Adipocyte (in vitro differentiated cells): Measurements from ENCODE around the gene MNT.

Experiments used
- DNase-seq: peaks from one replicate; pipeline ENCODE4 v3.0.0-alpha.2; 2015; ENCODE audit warnings: low read depth
- H3K27me3 ChIP-seq: replicated peaks from 2 replicates; pipeline ENCODE4 v1.7.0; 2013; ENCODE audit warnings: mild to moderate bottlenecking, low read length, moderate library complexity; ENCODE audit not compliant: control insufficient read depth, insufficient read depth
- H3K36me3 ChIP-seq: 2 replicates; pipeline ENCODE4 v1.7.0; 2013; ENCODE audit warnings: low read length, mild to moderate bottlenecking, moderate library complexity; ENCODE audit not compliant: control insufficient read depth, insufficient read depth, severe bottlenecking
- H3K4me1 ChIP-seq: 2 replicates; pipeline ENCODE4 v1.7.0; 2013; ENCODE audit warnings: mild to moderate bottlenecking, low read length, moderate library complexity; ENCODE audit not compliant: control insufficient read depth, insufficient read depth
- H3K4me3 ChIP-seq: 2 replicates; pipeline ENCODE4 v1.7.0; 2013; ENCODE audit warnings: mild to moderate bottlenecking, low read length, moderate library complexity
- H3K9ac ChIP-seq: 2 replicates; pipeline ENCODE4 v1.7.0; 2013; ENCODE audit warnings: mild to moderate bottlenecking, low read length, moderate library complexity
- H3K9me3 ChIP-seq: 2 replicates; pipeline ENCODE4 v1.7.0; 2013; ENCODE audit warnings: mild to moderate bottlenecking, low read length, moderate library complexity; ENCODE audit not compliant: control insufficient read depth

MNT gene

DNA sequence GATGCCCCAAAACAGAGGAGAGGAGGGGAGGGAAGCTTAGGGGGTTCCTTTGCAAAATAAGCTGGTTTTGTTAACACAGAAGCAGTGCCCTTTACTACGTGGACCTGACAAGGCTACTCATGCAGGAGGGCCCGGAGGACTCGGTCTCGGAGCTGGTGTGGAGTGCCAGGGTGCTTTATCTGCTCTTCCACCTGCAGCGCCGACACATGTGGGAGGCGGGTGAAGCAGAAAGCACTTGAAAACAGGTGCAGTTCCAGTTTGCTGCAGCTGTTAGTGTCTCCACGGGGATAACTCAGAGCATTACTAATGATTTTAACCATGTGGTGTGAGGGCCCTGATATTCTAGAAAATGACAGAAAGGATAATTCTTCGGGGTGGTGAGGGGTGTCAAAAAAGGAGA is 35.0 kb upstream of the MNT start:
- Histone ChIP-seq H3K27me3 (no peaks in the 10 kb centered on the region), H3K36me3 (peaks cover 40% of the 10 kb centered on the region), H3K9me3 (no peaks in the 10 kb centered on the region), H3K4me3 (no peak overlapping the region), H3K9ac (no peak overlapping the region), H3K4me1 (peaks cover 9% of the 10 kb centered on the region)
- no peak for DNase-seq

DNA sequence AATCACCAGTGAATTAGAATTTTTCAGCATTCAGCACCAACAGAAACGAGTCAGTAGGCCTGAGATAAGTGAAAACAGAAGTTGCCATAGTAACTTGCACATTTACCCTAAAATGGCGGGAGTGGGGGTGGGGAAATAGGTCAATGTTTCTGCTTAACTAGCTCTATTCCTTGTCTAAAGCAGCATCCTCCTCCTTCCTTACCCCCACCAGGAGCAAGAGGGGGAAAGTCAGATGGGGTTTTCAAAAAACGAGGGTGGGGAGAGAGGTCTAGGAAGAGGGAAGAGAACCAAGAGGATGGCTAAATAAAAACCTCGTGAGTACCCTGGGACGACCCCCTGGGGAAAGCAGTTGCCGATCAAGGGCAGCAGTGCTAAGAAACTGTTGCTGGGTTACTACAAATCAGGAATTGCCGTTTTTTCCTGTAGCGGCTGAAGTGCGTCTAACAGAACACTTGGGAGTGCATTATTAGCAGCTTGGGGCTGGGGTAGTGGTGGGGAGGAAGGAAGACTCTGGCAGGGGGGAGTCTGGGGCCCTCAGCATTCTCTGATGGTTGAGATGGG is 34.4 kb upstream of the MNT start:
- H3K9ac ChIP-seq: no peak overlapping the region
- no peaks in the 10 kb centered on the region for H3K27me3 ChIP-seq
- no peak overlapping the region for H3K4me3 ChIP-seq
- peaks cover 9% of the 10 kb centered on the region for H3K4me1 ChIP-seq
- H3K9me3 ChIP-seq: no peaks in the 10 kb centered on the region
- peak; percentile 18 for DNase-seq
- peaks cover 40% of the 10 kb centered on the region for H3K36me3 ChIP-seq

DNA sequence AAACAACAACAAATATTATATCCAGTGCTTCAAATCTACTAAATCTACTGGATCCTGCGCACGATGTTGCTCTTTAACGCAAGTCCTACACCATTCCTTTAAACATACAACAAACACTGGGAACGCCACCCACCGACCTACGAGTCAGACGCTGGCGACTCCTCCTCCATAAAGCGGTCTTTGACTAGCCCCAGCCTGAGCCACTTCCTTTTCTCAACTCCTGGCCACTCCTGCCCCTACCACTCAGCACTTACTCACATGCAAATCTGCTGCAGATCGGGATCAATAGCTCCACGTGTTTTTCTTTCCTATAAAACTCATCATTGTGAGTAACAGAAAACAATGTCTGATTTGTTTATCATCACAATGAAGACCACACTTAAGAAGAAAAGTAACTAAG is 32.8 kb upstream of the MNT start:
- Histone ChIP-seq H3K36me3 (peaks cover 32% of the 10 kb centered on the region), H3K4me3 (no peak overlapping the region), H3K27me3 (no peaks in the 10 kb centered on the region), H3K9me3 (no peaks in the 10 kb centered on the region), H3K4me1 (no peaks in the 10 kb centered on the region), H3K9ac (no peak overlapping the region)
- no peak for DNase-seq

DNA sequence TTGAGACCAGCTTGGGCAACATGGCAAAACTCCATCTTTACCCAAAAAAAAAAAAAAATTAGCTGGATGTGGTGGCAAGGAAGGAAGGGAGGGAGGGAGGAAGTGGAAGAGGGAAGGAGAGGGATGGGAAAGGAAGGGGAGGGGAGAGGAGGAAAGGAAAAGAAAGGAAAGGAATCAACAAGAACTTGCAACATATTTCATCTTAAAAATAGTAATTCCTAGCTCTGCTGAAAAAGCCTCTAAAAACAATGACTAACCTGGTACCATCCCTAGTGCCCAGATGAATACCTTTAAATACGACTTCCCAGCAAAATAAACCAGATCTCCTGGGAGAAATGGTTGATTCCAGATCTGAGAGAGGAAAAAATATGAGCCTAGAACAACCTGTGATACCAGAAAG is 27.1 kb upstream of the MNT start:
- H3K4me1 ChIP-seq: peaks cover 3% of the 10 kb centered on the region
- H3K9me3 ChIP-seq: no peaks in the 10 kb centered on the region
- H3K36me3 ChIP-seq: peaks cover 7% of the 10 kb centered on the region
- no peaks in the 10 kb centered on the region for H3K27me3 ChIP-seq
- no peak overlapping the region for H3K9ac ChIP-seq
- no peak for DNase-seq
- no peak overlapping the region for H3K4me3 ChIP-seq

DNA sequence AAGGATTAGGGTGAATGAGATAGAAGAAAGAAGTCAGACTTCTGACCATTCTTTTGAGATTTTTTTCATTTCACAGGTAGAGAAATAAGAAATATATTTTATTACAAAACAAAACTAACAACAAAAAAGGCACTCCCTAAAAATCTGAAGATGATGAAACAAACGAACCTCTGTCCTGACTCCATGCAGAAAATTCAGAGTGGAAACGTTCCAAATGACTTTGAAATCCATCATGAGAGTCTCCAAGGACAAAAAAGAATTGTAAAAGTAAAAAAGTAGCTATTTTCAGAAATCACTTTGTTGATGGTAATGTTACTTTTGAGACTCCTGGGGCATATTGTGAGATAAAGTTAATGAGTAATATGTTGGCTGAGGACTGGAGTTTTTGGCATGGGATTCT is 26.4 kb upstream of the MNT start:
- no peak overlapping the region for H3K4me3 ChIP-seq
- no peak overlapping the region for H3K9ac ChIP-seq
- no peak for DNase-seq
- H3K27me3 ChIP-seq: no peaks in the 10 kb centered on the region
- H3K4me1 ChIP-seq: peaks cover 3% of the 10 kb centered on the region
- H3K9me3 ChIP-seq: no peaks in the 10 kb centered on the region
- peaks cover 3% of the 10 kb centered on the region for H3K36me3 ChIP-seq

DNA sequence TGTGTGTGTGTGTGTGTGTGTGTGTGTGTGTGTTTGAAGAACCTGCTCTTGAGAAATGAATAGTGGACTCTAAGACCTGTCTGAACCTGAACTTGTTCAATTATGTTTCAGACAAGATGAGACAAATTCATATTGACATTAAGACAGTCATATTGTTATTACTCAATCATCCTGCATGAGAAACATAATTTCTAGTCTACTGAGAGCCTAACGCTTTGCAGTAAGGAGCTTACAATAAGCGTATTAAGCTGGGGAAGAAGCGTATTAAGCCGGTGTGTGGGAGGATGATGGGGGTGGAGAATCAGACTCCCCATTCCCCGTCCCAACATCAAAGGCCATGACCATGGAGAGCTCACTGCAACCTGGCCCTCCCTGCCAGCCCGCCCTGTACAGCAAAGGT is 22.4 kb upstream of the MNT start:
- H3K9ac ChIP-seq: no peak overlapping the region
- H3K27me3 ChIP-seq: no peaks in the 10 kb centered on the region
- H3K9me3 ChIP-seq: no peaks in the 10 kb centered on the region
- H3K4me1 ChIP-seq: peaks cover 16% of the 10 kb centered on the region
- peaks cover 15% of the 10 kb centered on the region for H3K36me3 ChIP-seq
- DNase-seq: no peak
- no peak overlapping the region for H3K4me3 ChIP-seq

DNA sequence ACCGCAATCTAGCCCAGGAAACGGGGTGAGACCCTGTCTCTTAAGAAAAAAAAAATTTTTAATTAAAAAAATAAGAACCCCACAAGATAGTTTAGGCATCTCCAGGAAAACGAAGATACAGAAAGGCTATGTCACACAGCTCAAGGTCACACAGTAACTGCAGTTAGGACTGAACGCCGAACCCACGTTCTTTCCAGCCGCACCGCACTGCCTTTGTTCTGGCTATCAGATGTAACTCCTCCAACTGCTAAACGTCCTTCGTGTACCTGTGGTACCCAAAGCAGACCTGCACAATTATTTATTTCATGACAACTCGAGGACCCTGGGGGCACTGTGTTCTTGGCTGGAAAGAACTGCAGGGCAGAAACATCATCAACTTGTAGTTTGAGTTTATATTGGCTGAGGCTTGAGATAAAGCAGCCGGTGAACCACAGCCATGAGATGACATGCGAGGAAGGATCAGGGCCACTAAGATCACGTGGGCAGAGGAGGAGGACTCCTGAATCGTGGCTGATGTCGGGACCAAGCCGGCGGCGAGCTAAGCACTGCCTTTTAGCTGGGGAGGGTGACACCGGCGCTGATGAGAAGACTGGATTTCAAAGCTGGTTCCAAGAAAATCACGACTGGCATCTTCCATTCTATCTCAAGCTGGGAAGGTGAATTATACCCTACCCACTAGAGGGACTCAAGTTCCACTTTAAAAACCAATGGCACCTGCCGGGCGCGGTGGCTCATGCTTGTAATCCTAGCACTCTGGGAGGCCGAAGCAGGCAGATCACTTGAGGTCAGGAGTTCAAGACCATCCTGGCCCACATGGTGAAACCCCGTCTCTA is 20.7 kb upstream of the MNT start:
- Histone ChIP-seq H3K36me3 (peaks cover 15% of the 10 kb centered on the region), H3K9me3 (no peaks in the 10 kb centered on the region), H3K27me3 (no peaks in the 10 kb centered on the region), H3K9ac (no peak overlapping the region), H3K4me3 (no peak overlapping the region), H3K4me1 (peaks cover 14% of the 10 kb centered on the region)
- DNase-seq: no peak

DNA sequence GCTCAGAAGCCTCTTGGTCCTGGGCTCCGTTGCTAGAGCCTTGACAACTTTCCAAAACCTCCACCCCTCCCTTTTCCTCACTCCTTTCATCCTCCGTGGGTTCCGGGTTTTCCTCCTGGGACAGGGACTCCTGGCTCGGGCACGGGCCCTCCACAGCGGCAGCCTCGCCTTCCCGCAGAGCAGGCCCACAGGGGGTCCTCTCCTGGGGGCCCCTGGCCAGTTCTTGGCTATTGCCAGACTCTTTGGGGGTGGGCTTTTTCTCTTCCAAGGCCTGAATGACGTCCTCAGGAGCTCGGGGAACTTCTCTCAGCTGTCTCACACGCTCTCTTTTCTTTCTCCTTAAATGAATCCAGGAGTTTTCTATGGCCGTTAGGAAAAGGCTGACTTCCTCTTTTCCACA is 19.3 kb upstream of the MNT start:
- no peak for DNase-seq
- Histone ChIP-seq H3K4me3 (no peak overlapping the region), H3K27me3 (no peaks in the 10 kb centered on the region), H3K36me3 (peaks cover 15% of the 10 kb centered on the region), H3K9ac (no peak overlapping the region), H3K4me1 (peaks cover 17% of the 10 kb centered on the region), H3K9me3 (no peaks in the 10 kb centered on the region)

DNA sequence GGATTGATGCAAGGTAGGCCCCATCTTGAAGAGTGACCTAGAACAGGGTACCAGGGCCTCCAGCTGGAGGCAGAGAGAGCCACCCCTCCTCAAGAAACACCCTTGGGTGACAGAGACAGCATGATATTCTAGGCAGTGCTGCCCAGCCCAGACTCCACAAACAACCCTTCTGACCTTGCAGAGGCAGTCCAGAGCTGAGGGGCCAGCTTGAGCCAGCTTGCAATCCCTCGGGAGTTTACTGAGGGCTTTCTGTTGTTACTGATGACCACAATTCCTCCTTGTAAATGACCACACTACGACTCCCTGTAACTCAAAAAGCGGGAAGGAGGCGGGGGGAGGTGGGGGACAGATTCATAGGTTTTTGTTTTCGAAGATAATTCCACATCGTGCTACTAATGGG is 18.6 kb upstream of the MNT start:
- H3K9ac ChIP-seq: no peak overlapping the region
- peaks cover 22% of the 10 kb centered on the region for H3K36me3 ChIP-seq
- H3K4me3 ChIP-seq: no peak overlapping the region
- H3K9me3 ChIP-seq: no peaks in the 10 kb centered on the region
- H3K4me1 ChIP-seq: peaks cover 17% of the 10 kb centered on the region
- no peaks in the 10 kb centered on the region for H3K27me3 ChIP-seq
- no peak for DNase-seq

DNA sequence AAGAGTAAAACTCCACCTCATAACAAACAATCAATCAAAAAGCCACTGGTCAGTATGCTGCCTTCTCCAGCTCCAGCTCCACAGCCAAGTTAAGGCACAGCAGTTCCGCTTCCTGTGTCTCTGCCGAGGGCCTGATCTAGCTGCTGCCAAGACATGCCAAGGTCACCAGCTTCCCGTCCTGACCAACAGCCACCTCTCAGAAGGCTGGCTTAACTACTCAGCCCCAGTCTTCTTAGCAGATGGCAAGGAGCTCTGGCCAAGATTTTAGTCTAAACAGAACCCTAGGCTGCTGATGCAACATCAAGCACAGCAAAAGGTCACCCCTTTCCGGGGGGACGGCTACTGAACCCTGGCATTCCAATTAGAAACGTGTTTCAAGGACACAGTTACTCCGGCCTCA is 17.7 kb upstream of the MNT start:
- peaks cover 29% of the 10 kb centered on the region for H3K36me3 ChIP-seq
- no peaks in the 10 kb centered on the region for H3K27me3 ChIP-seq
- H3K4me1 ChIP-seq: peaks cover 17% of the 10 kb centered on the region
- peak; percentile 55 for DNase-seq
- H3K9ac ChIP-seq: peak overlapping the region; percentile 17
- H3K9me3 ChIP-seq: no peaks in the 10 kb centered on the region
- no peak overlapping the region for H3K4me3 ChIP-seq

DNA sequence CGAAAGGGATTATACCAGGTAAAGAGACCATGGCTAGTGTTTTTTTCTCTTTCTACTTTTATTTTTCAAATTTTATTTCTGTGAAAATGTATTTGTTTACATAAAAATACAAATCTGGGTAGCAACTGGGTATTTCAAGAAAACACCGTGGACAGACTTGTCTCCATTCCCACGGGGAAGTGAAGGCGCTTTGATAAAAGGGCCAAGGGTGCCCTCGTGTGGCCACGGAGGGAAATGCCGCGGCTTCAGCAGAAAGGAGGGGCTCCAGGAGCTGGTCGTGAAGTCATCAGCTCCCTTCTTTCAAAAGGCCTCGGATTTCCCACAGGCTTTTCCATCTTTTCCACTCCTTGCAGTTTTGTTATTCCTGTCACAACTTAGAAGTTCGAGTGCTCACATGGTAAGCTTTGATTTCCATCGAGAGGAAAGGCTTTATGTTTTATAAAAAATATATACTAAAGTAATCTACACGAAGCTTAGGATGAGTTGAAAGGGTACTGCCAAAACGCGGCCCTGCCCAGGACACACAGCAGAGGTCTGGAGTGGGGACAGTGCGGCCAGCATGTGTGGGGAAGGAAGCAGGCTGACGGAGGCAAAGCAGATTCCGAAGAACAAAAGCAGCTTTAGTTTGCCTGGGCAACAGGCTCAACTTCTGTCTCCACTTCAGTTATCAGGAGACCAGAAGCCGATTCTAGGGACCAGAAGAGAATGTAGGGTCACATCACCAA is 15.3 kb upstream of the MNT start:
- Histone ChIP-seq H3K27me3 (no peaks in the 10 kb centered on the region), H3K9ac (peak overlapping the region; percentile 55), H3K36me3 (peaks cover 25% of the 10 kb centered on the region), H3K4me3 (no peak overlapping the region), H3K9me3 (no peaks in the 10 kb centered on the region), H3K4me1 (peaks cover 30% of the 10 kb centered on the region)
- peak; percentile 97 for DNase-seq
